Testis (tissue), 3 donors: ENCODE measurements around the gene CDC42EP4. TPM values are rescaled to one million over a fixed set of nuclear protein-coding genes. Genes with fewer than 3 reads are reported as not detected.
"Not testable (repeated sequence)": the region's sequence is repeated elsewhere in the genome, so short reads cannot be mapped to it uniquely, and the experiment has no call there.

Source experiments
- DNase-seq: peaks from one replicate; pipeline ENCODE4 v3.0.0-alpha.2; 2019
- H3K27ac ChIP-seq, 2 donors: fragments of 200-600 bp; sonication (generic); one replicate each; pipeline ENCODE4 v1.5.1; 2019
- H3K27me3 ChIP-seq: fragments of 200-600 bp; sonication (generic); one replicate; pipeline ENCODE4 v1.5.1; 2019
- H3K36me3 ChIP-seq: fragments of 200-600 bp; sonication (generic); one replicate; pipeline ENCODE4 v1.5.1; 2017; ENCODE audit warnings: low read depth; ENCODE audit errors: missing control alignments
- H3K4me1 ChIP-seq: fragments of 200-600 bp; sonication (generic); one replicate; pipeline ENCODE4 v1.5.1; 2019
- H3K4me3 ChIP-seq, 2 donors: fragments of 200-600 bp; sonication (generic); one replicate each; pipeline ENCODE4 v1.5.1; 2017 to 2019
- H3K9me3 ChIP-seq: fragments of 200-600 bp; sonication (generic); one replicate; pipeline ENCODE4 v1.5.1; 2017
- POLR2A ChIP-seq: fragments of 450-650 bp; IDR thresholded peaks from one replicate; pipeline ENCODE4 v1.6.1; 2017; ENCODE audit warnings: antibody characterized with exemption, mild to moderate bottlenecking, moderate library complexity
- WGBS, 2 donors: methylation state at CpG; one replicate each; pipeline ENCODE4 v1.1.5; 2018; 5-methylcytosine and 5-hydroxymethylcytosine counted together
- intact Hi-C: fragments of 100-400 bp; cut with DNase I; formaldehyde crosslinking; loops from one replicate; pipeline ENCODE4 v1.15.1; 2023; ENCODE audit warnings: low total_unique reads
- polyA plus RNA-seq: library from polyadenylated mRNA; stranded (reverse); fragments of 350-450 nt; fragmentation: Illumina TruSeq; extraction: RNeasy Lipid Tissue Mini Kit (QIAGEN cat#74804); gene quantifications from one replicate; pipeline ENCODE4 v1.2.3, GENCODE V29; 2014; ENCODE audit warnings: low read depth, low replicate concordance; ENCODE audit not compliant: insufficient read depth
- total RNA-seq, 2 donors: library from RNA; depleted of rRNA; stranded (reverse); fragments of >200 nt; gene quantifications; one replicate each; pipeline ENCODE4 v1.2.3, GENCODE V29; 2016
- TF ChIP-seq, protein P1 (sequence below), 3 experiments: fragments of 450-650 bp in 2 of 3; fragments of 200-600 bp in 1 of 3; sonication (generic) in 1 of 3; IDR thresholded peaks; one replicate each; pipeline ENCODE4 v1.5.1; 2016 to 2019; ENCODE audit warnings: antibody characterized with exemption in 3 of 3, mild to moderate bottlenecking in 2 of 3, moderate library complexity in 1 of 3

CDC42EP4 gene
- total and polyA plus RNA-seq, 3 donors from 2014 or later: 55.9 to 140 (median 103) TPM

DNA sequence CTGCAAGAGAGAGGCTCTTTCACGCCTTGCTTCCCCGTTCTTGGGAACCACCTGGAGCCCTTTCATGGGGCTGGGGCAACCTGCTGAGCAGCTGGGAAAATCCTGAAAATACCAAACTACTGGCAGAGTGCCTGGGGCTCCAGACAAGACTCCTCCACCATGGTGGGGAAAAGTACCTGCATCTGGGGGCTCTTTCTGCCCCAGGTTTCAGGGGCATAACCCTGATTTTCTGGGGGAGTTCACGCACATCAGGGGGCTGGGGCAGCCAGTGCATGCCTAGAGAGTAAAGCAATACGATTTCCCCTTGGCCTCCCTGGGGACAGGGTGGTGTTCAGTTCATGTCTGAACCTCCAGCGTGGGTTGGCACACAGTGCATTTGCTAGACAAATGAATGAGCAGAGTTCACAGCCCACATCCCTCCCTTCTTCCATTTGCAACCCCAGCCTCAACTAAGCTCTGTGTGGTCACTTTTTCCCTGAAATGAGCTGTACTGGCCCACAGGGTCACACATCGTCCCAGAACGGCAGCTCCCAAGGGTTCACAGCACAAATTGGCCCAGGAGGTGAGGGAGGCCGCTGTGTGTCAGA lies 5.2 kb upstream of the CDC42EP4 start:
- no peak for DNase-seq
- H3K9me3 ChIP-seq: no peaks in the 10 kb centered on the region
- H3K4me3 ChIP-seq: no peak overlapping the region
- 57 to 59% methylated on average over 5 to 8 of the region's 8 CpGs for WGBS, 2 donors
- H3K27me3 ChIP-seq: no peaks in the 10 kb centered on the region
- intact Hi-C loops: no loop called here
- H3K36me3 ChIP-seq: no peaks in the 10 kb centered on the region
- no peak overlapping the region for H3K27ac ChIP-seq
- TF ChIP-seq, protein P1, sequence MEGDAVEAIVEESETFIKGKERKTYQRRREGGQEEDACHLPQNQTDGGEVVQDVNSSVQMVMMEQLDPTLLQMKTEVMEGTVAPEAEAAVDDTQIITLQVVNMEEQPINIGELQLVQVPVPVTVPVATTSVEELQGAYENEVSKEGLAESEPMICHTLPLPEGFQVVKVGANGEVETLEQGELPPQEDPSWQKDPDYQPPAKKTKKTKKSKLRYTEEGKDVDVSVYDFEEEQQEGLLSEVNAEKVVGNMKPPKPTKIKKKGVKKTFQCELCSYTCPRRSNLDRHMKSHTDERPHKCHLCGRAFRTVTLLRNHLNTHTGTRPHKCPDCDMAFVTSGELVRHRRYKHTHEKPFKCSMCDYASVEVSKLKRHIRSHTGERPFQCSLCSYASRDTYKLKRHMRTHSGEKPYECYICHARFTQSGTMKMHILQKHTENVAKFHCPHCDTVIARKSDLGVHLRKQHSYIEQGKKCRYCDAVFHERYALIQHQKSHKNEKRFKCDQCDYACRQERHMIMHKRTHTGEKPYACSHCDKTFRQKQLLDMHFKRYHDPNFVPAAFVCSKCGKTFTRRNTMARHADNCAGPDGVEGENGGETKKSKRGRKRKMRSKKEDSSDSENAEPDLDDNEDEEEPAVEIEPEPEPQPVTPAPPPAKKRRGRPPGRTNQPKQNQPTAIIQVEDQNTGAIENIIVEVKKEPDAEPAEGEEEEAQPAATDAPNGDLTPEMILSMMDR (IDR thresholded peaks at IDR 0.05): no peak
- TF ChIP-seq POLR2A: no peak
- peaks cover 4% of the 10 kb centered on the region for H3K4me1 ChIP-seq

DNA sequence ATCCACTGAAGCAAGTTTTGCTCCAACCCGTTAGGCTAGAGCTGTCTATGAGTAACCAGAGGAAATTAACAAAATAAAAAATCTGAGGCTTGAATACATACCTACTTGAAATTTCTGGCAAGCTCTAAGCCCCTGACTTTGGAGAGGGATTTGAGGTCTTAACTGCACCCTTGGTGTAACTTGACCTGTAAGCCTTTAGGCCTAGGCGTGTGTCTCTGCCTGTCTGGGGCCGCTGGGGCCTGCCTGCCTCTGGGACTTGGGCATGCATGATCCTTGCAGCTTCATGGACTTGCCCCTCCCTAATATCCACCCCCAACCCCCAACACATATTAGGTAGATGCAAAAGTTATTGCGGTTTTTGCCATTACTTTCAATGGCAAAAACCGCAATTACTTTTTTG lies 3.7 kb upstream of the CDC42EP4 start:
- H3K27ac ChIP-seq: no peak overlapping the region
- H3K4me3 ChIP-seq: no peak overlapping the region
- peaks cover 4% of the 10 kb centered on the region for H3K4me1 ChIP-seq
- no peak for TF ChIP-seq POLR2A
- TF ChIP-seq, protein P1 (IDR thresholded peaks at IDR 0.05): no peak
- intact Hi-C loops: no loop called here
- no peaks in the 10 kb centered on the region for H3K27me3 ChIP-seq
- 57 to 73% methylated on average over 4 to 5 of the region's 5 CpGs for WGBS, 2 donors
- no peak for DNase-seq
- no peaks in the 10 kb centered on the region for H3K9me3 ChIP-seq
- no peaks in the 10 kb centered on the region for H3K36me3 ChIP-seq

DNA sequence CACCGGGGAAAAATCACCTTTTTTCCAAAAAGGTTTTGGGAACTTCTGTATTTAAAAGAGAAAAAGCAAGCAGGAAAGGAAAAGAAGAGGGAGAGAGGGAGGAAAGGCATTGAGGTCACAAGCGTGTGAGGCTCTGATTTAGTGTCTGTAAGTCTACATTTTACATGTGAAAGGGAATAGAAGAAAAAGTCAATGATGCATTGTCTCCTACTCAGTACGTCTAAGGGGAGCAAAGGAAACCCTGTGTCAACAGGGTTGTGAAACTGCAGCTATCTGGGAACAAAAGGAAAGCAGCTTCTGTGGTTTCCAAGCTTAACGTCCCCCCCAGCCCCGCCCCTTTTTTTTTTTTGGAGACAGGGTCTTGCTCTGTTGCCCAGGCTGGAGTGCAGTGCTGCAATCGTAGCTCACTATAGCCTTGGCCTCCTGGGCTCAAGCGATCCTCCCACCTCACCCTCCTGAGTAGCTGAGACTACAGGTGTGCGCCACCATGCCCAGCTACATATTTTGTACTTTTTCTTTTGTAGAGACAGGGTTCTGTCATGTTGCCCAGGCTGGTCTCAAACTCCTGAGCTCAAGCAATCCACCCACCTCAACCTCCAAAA lies 1.8 kb upstream of the CDC42EP4 start:
- intact Hi-C loops: no loop called here

DNA sequence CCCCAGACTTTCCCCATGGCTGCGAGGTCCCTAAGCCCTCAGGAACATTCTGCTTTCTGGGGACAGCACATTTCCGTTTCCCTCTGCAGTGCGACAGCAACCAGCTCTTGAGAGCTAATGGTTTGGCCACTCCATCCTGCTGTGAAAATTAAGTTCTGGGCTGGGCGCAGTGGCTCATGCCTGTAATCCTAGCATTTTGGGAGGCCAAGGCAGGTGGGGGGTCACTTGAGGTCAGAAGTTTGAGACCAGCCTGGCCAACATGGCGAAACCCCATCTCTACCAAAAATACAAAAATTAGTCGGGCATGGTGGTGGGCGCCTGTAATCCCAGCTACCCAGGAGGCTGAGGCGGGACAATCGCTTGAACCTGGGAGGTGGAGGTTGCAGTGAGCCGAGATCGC lies 1.1 kb upstream of the CDC42EP4 start:
- WGBS, 2 donors: 70 to 72% methylated on average over 11 of the region's 11 CpGs
- H3K27me3 ChIP-seq, H3K36me3 ChIP-seq, H3K27ac ChIP-seq, intact Hi-C loops, H3K4me3 ChIP-seq, DNase-seq, H3K9me3 ChIP-seq: not testable (repeated sequence)
- H3K4me1 ChIP-seq: peaks cover 18% of the 10 kb centered on the region

More for the DNA sequence above, 1.8 kb upstream of the CDC42EP4 start:
- no peak for TF ChIP-seq POLR2A
- Histone ChIP-seq H3K27me3 (no peaks in the 10 kb centered on the region), H3K27ac (no peak overlapping the region), H3K9me3 (no peaks in the 10 kb centered on the region), H3K4me1 (peaks cover 11% of the 10 kb centered on the region), H3K36me3 (no peaks in the 10 kb centered on the region), H3K4me3 (no peak overlapping the region)
- WGBS, 2 donors: 81 to 86% methylated on average over 8 of the region's 8 CpGs
- no peak for DNase-seq

DNA sequence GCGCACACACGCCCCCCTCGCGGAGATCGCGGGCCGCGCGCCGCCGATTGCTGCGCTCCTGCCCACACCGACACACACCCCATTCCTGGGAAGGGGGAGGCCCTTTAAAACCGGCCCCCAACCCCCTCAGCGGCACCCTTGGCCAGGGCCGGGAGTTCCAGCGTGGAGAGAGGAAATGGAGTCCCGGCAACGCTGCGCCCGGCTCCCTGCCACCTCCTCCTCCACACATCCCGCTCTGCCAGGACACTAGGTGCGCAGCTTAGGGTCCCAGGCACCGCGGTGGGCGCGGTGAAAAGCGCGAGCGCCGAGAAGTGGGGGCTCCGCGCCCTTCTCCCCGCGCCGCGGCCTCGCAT lies 397 bp downstream of the CDC42EP4 start:
- no peak for DNase-seq
- Histone ChIP-seq H3K27me3 (no peaks in the 10 kb centered on the region), H3K36me3 (no peaks in the 10 kb centered on the region), H3K9me3 (no peaks in the 10 kb centered on the region), H3K4me1 (peaks cover 23% of the 10 kb centered on the region), H3K27ac (peak overlapping the region; percentile 92 to 93), H3K4me3 (peak overlapping the region; percentile 95 to 98)
- WGBS, 2 donors: 0 to 1% methylated on average over 7 to 38 of the region's 38 CpGs
- intact Hi-C loops: no loop called here
- no peak for TF ChIP-seq POLR2A
- TF ChIP-seq, protein P1 (IDR thresholded peaks at IDR 0.05): no peak
